Stimulated activated naive CD4-positive, alpha-beta T cell (primary cell): ENCODE results near the gene GALNTL6.
A peak's percentile ranks its signal among the peaks of the same experiment; 100 is the strongest.

ENCODE experiments used
- DNase-seq, 6 experiments: peaks; one replicate each; lab custom pipeline; 2025; lab: John Stamatoyannopoulos, UW

GALNTL6 gene

DNA sequence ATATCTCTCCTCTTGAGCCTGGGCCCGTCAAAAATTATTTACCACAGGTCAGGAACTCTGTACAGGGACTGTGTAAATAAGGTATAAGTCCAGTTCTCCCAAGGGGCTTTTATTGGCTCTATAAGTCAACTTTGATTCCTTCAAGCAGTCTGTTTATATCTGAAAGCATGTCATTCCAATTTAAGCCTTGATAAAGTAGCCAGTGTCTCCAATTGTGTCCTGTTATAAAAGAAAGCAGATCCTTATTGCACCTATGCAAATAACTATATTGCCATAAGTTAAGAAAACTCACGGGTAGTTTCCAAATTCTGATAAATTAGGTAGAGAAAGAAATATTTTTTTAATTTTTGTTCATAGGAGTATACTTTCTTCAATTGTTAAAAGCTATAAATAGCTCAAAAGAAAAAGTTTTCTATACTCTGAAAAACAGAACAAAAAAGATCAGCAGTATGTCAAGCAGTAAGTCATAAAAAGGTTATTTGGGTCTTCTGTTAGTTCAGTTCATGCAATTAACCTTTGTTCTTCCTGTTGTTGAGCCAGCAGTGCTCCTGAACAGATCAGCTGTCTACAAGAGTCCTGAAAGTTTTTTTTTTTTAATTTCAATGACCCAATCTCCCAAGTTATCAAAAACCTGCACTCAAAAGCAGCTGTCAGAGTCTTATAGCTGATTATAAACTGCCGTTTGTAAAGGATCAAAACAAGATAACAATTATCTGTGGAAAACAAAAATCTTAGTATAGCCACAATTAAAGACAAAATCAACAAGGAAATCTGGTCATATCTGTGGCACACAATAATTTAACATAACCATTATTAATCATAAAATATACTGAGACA lies 1177.0 kb downstream of the GALNTL6 start:
- DNase-seq: no peak

DNA sequence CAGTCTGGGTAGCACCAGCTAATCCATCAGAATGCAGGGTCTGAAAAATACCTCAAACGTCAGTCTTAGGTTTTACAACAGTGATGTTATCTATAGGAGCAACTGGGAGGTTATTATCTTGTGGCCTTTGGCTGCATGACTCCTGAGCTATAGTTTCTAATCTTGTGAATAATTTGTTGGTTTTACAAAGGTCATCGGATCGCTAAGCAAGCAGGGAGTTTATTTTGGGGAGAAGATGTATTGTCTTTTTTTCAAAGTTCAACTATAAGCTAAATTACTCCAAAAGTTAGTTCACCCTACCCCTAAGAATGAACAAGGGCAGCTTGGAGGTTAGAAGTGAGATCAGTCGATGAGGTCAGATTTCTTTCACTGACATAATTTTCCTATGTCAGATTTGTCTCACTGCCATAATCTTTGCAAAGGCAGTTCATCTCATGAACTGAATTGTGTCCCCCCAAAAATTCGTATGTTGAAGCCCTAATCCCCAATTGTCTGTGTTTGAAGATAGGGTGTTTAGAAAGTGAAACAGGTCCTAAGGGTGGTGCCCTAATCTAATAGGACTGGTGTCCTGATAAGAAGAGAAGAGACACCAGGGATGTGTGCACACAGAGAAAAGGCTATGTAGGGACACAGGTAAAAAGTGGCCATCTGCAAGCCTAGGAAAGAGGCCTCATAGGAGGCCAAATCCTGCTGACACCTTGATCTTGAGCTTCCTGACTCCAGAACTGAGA lies 1179.6 kb downstream of the GALNTL6 start:
- no peak for DNase-seq

DNA sequence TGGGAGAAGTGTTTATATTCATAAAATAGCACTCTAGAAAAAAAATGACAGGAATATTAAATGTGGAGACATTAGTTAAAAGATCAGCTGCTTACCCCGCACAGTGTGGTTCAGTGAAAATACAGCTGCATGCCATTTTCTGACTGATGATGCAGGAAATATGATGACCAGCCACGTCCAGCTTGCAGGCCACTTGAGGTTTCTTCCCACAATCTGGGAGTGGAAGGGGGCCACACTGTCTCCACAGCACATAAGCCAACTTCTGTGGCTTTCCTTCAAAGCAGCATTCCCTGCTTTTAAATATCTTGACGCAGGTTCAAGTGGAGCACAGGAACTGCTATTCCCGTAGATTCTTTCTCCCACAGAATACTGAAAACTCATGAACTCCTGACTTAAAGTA lies 1182.0 kb downstream of the GALNTL6 start:
- no peak for DNase-seq

DNA sequence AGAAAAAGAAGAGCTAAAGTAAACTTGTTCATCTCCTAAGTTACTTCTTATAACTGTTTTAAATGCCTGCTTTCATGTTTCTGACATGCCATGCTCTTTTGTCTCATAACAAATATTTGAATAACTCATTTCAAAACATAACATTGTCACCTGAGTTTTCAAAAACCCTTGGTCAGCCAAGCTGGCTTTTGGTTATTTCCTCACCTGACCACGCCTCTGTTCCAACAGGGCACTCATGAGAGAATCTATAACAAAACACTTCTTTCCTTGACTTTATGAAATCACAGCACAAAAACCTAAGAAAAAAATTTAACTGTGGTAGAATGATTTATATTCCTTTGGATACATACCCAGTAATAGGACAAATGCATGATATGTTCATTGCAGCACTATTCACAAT lies 1182.5 kb downstream of the GALNTL6 start:
- DNase-seq: no peak

DNA sequence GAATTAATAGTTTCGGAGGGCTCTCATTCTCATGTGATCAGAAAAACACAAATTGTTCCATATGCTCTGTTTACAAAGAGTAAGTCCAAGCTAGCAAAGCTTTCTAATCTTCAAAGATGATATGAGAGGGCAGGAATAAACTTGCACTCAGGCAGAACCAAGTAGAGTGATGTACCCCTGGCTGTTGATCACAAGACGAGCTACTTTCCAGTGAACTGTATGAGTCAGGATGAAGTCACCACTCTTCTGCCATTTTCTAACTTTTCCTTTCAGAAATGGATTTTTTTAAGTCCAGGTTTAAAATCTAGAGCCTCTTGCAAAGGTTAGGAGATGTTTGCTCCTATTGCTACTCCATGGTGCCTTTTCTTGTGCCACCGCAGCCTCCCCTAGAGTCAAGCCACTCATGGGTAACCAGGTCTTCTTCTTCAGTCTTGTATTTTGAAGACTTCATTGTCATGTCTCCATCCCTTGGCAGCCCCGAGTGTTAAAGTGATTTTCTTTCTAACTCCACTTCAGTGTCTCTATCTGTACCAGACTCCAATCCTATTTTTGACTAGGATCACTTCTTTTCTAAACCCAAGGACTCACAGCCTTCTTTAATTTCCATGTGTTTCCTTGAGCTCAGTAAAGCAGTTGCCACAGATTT lies 1183.5 kb downstream of the GALNTL6 start:
- no peak for DNase-seq

DNA sequence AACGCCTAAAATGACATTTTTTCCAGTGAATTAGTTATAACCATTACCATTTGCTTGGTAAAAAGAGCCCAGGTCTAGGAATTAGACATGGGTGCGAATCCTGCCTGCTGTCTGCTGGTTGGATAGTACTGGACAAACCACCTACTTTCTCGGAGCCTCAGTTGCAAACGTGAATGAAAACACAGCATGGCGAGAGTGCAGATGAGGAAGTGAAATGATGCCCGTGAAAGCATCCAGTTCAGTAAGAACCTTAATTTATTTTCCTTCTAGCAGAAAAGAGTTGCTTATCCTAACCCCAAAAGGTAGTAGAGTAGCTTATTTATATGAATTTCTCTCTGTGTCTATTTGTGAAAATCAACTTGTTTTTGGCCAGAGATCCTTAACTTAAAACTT lies 1184.0 kb downstream of the GALNTL6 start:
- no peak for DNase-seq

DNA sequence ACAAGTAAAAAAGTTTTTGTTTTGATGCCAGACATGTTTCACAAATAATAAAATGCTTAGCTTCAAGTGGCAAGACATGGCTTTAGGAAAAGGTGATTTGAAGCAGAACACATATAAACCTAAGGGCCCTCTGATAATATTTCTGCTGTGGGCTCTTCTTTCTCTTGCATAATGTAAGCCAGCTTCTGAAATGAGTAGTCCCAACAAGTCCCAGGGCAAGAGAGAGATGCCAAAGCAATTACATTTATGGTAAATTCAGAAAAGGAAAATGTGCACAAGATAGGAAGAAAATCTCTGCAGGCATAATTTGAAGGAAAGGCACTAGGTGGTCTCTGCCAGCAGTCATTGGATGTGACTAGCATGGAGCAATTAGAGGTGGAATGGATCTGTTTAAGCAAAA lies 1184.7 kb downstream of the GALNTL6 start:
- no peak for DNase-seq

DNA sequence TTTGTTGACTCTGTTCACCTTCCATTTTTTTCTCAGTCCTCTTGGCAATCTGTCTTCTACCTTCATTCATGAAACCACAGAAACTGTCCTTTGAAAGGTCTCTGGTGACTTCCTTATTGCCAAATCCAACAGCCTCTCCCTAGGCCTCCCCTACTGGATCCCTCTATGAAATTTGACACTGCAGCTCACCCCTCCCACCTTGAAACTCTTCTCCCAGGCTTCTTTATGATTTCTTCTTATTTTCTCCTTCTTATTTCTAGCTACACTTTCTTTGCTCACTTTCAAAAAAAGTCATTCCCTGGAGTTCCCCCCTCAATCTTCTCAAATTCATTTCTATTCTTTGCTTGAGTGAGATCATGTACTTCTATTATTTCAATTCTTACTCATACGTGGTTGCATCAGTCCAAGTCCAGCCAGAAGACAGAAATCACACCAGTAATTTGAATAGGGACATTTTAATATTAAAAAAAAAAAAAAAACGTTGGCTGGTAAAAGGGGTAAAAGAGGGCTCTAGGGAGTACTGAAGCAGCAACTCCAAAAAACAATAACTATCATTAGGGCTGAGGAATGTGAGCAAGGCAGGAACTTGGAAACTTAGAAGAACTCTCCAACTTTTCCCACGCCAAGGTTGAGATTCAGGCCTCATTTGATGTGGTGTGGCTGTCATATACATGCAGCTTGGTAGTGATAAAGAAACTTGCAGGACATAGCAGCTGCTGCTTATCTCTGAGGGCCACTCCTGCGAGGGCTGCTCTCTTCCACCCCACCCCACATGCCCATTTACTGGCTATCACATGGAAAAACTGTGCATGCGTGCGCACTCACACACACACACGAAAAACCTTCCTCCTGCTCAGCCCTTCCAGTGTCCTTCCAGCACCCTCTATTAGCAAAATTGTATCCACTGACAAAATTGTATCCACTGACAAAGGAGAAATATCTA lies 1185.6 kb downstream of the GALNTL6 start:
- DNase-seq: no peak

DNA sequence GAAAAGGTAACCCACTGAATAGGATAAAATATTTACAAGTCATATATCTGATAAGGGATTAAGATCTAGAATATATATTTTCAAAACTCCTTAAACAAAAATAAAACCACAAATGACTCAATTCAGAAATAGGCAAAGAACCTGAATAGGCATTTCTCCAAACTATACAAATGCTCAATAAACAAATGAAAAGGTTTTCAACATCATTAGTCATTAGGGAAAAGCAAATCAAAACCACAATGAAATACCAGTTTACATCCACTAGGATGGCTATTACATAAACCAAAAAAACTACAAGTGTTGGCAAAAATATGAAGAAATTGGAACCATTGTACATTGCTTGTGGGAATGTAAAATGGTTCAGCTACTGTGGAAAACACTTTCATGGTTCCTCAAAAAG lies 1188.4 kb downstream of the GALNTL6 start:
- DNase-seq: no peak

DNA sequence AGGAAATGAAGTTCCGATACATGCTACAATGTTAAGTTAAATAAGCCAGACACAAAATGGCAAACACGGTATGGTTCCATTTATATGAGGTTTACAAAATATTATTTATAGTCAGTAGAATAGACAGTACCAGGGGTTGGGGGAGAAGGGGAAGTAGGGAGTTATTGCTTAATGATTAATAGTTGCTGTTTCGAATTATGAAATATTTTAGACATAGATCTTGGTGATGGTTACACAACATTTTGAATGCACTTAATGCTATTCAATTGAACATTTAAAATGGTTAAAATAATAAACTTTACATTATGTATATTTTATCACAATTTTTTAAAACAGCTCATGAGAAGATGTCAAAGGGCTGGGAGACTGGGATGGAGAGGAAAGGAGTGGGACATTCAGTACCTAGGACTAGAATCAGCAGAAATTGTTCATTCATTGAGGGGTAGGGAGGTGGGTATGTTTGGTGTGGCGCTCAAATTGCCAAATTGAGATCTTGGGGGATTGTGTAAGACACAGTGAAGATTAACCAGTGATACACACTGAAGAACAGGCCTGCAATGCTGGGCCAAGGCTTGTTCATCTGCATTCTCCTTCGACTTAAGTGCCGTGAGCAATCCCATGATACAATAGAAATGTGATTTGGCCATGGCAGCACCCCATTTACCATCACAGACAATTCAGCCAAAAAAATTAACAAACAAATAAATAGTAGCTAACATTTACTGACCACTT lies 1189.8 kb downstream of the GALNTL6 start:
- no peak for DNase-seq

DNA sequence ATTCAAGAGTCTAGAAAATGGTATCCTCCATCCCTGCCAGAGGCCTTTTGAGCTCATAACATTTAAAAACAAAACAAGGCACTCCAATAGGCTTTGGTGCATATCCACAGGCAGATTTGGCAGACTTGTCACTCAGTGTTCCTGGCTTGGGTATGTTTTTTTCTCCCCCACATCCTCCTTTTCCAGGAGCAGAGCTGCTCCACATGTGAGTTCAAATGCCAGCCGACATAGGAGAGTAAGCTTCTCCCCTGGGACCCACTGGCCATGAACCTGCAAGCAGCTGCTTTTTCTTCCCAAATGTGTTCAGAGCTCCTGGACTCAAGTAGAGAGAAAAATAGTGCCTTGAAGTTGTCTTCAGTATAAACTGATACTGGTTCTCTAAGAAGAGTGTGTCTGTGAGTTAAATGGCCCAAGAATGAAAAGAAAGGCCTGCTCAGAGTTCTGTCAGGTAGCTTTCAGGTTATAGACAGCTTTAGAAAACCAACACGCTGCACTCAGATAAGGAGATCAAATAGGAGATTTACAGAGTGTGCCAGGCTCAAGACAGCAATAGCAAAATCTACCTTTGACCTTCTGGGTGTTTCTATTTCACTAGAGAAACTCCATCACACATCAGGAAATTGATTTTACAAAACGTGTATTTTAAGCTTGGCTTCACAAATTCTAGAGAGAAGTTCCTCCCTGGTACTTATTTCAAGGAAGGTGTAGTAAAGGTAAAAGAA lies 1192.9 kb downstream of the GALNTL6 start:
- no peak for DNase-seq

DNA sequence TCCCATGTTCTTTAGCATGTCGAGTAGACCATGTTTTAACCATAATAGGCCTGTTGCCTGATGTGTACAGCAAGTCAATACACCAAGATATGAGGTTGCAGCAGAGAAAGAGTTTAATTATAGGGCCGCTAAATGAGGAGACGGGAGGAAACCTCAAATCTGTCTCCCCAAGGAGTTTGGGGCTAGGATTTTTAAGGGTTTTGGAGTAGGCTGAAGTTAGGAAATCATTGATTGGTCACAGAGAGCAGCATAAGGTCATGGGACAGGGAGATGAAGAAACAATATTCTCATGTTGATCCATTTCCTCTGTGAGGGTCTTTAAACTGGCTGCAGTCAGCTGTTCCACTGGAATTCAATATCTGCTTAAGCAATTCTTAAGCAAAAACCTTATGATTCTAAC lies 1195.2 kb downstream of the GALNTL6 start:
- DNase-seq: no peak

DNA sequence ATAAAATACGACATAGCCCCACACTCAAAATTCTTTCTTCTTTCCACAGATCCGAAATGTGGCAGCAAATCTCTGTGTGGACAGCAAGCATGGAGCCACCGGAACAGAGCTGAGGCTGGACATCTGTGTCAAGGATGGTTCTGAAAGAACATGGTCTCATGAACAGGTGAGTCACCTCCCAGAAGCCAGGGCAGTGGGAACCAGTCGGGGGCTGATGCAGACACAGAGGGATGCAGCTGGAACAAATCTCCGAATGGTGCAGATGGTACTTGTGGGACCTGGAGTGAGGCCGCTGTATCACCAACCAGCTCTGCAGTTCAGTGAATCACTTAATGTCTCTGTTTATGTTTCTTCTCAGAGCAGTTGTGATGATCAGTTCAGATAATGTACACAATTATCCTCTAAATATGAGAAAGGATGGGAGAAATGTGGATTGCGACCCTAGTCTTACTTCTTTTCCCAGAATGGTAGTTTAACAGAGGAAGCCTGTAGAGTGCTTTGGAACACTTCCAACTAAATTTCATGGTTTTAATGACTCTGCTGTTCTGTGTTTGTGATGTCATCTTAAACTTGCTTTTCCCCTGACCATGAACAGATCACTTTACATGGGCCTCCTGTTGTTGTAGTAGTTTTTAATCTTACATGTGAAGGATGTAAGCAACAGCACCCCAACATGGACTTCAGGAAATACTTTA lies 1196.1 kb downstream of the GALNTL6 start:
- no peak for DNase-seq

DNA sequence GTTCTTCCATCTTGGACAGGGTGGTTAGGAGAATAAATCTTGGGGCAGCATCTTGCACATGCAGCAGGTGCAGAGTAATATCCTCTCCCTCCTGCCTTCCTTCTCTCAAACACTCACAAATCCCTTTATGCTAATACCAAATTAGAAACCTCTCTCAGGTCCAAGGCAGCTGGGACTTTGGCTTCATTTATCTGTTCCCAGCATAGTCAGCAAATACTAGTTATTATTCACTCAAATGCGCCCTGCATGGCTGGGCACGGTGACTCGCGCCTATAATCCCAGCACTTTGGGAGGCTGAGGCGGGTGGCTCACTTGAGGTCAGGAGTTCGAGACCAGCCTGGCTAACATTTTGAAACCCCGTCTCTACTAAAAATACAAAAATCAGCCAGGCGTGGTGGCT lies 1199.4 kb downstream of the GALNTL6 start:
- no peak for DNase-seq

DNA sequence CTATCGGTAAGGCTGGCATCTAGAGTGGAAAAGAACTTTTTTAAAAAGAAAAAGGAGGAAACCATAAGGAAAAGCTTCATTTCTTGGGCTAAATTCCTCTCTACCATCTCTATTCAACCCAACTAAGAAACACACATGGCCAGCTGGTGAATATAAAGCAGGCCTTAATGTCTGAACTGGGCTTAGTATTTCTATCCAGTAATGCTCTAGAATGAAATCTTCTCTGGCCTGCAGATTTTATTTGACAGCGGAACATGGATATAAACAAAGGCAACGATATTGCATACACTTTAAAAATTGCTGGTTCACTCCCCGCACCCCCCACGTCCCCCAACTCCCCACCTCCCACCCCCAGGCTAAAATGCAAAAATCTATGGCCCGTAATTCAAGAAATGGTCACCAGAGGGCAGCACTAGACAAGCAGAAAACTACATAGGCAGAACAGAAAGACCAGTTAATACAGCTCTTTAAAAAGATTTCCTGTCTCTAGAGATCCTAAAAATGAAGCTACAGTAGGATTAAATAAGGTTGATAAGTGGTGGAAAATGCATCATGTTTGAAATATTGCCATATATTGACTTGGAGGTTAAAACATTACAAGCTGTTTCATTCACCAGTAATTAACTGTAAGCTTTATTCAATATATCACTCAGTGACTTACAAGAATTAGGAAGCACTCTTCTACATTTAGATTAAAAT lies 1200.2 kb downstream of the GALNTL6 start:
- DNase-seq: peak; percentile 8 to 73 (median 24)

DNA sequence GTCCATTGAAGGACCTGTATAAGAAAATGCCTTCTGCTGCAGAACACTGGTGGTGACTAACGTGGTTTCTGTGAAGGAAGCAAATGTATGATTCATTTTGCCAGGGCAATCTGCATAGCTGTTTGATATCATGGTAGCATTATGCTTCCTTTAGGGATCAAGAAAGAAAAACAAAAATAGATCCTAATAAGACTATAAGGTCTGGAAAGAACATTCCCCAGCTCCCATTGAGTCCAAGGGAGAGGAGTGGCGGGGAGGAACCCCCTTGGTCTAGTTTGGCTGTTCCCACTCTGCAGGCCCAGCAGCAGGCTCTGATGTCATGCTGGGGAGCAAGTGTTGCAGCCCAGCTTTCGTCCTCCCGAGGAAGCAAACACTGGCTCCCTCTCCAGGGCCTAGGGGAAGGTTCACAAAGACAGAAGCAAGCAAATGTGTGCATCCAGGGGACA lies 1200.9 kb downstream of the GALNTL6 start:
- DNase-seq: no peak

DNA sequence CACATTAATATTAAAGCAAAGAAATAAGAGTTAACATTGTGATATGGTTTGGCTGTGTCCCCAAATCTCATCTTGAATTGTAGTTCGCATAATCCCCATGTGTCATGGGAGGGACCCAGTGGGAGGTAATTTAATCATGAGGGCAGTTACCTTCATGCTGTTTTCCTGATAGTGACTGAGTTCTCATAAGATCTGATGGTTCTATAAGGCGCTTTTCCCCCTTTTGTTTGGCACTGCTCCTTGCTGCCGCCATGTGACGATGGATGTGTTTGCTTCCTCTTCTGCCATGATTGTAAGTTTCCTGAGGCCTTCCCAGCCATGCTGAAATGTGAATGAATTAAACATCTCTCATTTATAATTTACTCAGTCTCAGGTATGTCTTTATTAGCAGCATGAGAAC lies 1201.6 kb downstream of the GALNTL6 start:
- DNase-seq: no peak

DNA sequence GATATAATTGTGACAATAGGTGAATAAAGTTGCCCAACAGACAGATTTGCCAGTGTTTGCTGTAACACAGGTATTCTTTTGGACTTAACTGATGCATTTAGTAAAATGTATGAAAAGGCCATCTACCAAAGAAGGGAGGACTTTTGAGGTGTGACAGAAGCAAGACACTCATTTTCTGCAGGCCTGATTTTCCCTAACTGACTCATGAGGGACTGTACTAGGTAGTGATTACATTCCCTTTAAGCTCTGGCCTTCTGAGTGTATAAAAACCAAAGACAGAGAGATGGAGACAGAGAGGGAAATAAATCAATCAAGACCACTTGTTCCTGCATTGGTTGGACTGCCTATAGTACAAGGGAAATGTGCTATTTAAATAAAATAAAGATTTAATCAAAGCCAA lies 1204.6 kb downstream of the GALNTL6 start:
- DNase-seq: no peak

DNA sequence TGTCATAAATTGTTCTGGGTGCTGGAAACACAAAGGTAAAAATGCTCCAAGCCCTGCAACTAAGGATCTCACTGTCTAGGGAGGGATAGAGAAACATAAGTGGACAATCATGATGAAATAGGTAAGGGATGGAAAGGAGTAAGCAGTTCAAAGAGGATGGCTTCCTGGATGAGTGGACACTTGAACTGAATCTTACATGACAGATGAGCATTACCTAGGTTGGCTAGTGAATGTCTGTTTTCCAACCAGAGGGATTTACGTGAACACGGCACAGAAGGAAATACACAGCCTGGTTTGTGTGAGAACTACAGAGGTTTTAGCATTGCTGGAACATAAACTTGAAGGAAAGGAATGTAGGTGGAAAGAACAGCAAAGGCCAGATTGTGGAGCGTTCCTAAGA lies 1205.2 kb downstream of the GALNTL6 start:
- DNase-seq: no peak
